Esophagus muscularis mucosa (tissue), 4 donors: Measurements from ENCODE around the gene NTRK1. TPM values are rescaled to one million over a fixed set of nuclear protein-coding genes. Genes with fewer than 3 reads are reported as not detected.

Experiments
- DNase-seq: peaks from one replicate; pipeline ENCODE4 v3.0.0-alpha.2; 2017; ENCODE audit errors: extremely low spot score
- H3K27ac ChIP-seq, 4 donors: fragments of 200-600 bp; sonication (generic); replicated peaks in 1 of 4; 1 replicate in 3 of 4; 2 replicates in 1 of 4; pipeline ENCODE4 v1.5.1; 2016 to 2019; ENCODE audit warnings: mild to moderate bottlenecking in 1 of 4
- H3K27me3 ChIP-seq, 4 donors: fragments of 200-600 bp; sonication (generic); one replicate each; pipeline versions ENCODE4 v1.5.1 to v1.6.0; 2016 to 2019
- H3K36me3 ChIP-seq, 4 donors: fragments of 200-600 bp; sonication (generic); one replicate each; pipeline ENCODE4 v1.5.1; 2016 to 2019
- H3K4me1 ChIP-seq, 4 donors: fragments of 200-600 bp; sonication (generic); one replicate each; pipeline ENCODE4 v1.5.1; 2016 to 2019
- H3K4me3 ChIP-seq, 4 donors: fragments of 200-600 bp; sonication (generic); 1 replicate in 2 of 4; 2 replicates in 2 of 4; pipeline ENCODE4 v1.5.1; 2016 to 2019; ENCODE audit warnings: mild to moderate bottlenecking in 4 of 4, moderate library complexity in 1 of 4
- H3K9me3 ChIP-seq, 4 donors: fragments of 200-600 bp; sonication (generic); 1 replicate in 3 of 4; 2 replicates in 1 of 4; pipeline ENCODE4 v1.5.1; 2016 to 2019
- CTCF ChIP-seq, 3 experiments: fragments of 200-600 bp in 2 of 3; fragments of 450-650 bp in 1 of 3; sonication (generic) in 2 of 3; IDR thresholded peaks; one replicate each; pipeline ENCODE4 v1.5.1; 2017 to 2019; ENCODE audit warnings: antibody characterized with exemption in 3 of 3, mild to moderate bottlenecking in 2 of 3, moderate library complexity in 1 of 3
- EP300 ChIP-seq: sonication (generic); formaldehyde crosslinking; IDR thresholded peaks from one replicate; pipeline ENCODE4 v1.6.1; 2017; ENCODE audit warnings: antibody characterized with exemption
- POLR2A ChIP-seq: fragments of 450-650 bp; IDR thresholded peaks from one replicate; pipeline ENCODE4 v1.6.1; 2017; ENCODE audit warnings: antibody characterized with exemption, moderate library complexity, mild to moderate bottlenecking, low read depth
- POLR2AphosphoS5 ChIP-seq, 2 donors: sonication (generic); formaldehyde crosslinking; IDR thresholded peaks; one replicate each; pipeline ENCODE4 v1.6.1; 2017; ENCODE audit warnings: antibody characterized with exemption in 2 of 2
- WGBS: methylation state at CpG from one replicate; pipeline ENCODE4 v1.1.5; 2018; 5-methylcytosine and 5-hydroxymethylcytosine counted together
- intact Hi-C: fragments of 100-400 bp; cut with DNase I; formaldehyde crosslinking; loops from one replicate; pipeline ENCODE4 v1.15.1; 2023
- total RNA-seq, 4 donors: library from RNA; depleted of rRNA; stranded (reverse); fragments of >200 nt; gene quantifications; one replicate each; pipeline versions ENCODE4 v1.1.0 to v1.2.1, GENCODE V29; 2016

NTRK1 gene
- total RNA-seq, 4 donors from 2014 or later: 0.58 to 2.5 (median 1.8) TPM

DNA sequence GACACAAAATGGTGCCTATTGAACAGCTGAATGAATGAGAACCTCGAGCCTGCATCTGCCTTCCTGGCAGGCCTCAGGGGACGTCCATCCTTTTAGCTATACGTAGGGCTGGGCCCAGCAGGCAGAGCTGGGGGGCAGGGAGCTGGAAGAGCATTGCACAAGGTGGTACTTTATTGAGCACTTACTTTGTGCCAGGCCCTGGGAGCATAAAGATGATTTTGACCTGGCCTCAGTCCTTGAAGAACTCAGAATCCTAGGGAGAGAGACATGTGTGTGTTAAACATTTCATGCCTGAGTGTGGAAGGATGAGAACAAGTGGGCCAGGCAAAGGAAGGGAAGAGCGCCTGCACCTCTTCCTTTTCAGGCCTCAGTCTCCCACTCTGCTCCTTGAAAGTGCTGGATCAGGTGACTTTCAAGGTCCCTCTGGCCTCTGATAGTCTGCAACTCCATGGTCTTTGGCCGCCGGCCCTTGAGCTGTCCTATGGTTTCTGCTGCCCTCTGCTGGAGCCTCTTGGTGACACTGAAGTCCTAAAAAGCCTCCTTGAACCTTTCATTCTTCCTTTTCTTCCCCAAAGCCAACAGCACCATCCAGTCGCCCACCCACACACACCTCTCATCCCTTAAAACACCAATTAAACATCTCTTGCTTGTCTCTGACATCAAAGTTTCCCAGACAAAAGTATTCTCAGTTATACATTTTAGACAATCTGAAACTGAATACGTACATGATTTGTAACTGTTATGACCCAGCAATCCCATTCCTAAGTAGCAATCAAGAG is 29.3 kb downstream of the NTRK1 start:
- Histone ChIP-seq H3K9me3 (no peaks in the 10 kb centered on the region), H3K27ac (no peak overlapping the region), H3K4me3 (no peak overlapping the region), H3K36me3 (no peaks in the 10 kb centered on the region), H3K4me1 (peaks cover 12 to 31% (median 27%) of the 10 kb centered on the region in 4 donors), H3K27me3 (peaks cover 0 to 65% (median 19%) of the 10 kb centered on the region in 4 donors)
- WGBS: 48% methylated on average over 8 of the region's 8 CpGs
- peak; percentile 96 for DNase-seq
- intact Hi-C loops: loop anchor here (10.0 kb wide), 1 partner anchor 205 kb away; no protein-coding TSS in a partner anchor
- TF ChIP-seq POLR2AphosphoS5 (IDR thresholded peaks at IDR 0.05): peak in 1 of 2 donors; percentile 38
- no peak for TF ChIP-seq POLR2A
- TF ChIP-seq EP300: no peak
- peak; percentile 74 to 79 (median 77) for TF ChIP-seq CTCF (IDR thresholded peaks at IDR 0.05)

DNA sequence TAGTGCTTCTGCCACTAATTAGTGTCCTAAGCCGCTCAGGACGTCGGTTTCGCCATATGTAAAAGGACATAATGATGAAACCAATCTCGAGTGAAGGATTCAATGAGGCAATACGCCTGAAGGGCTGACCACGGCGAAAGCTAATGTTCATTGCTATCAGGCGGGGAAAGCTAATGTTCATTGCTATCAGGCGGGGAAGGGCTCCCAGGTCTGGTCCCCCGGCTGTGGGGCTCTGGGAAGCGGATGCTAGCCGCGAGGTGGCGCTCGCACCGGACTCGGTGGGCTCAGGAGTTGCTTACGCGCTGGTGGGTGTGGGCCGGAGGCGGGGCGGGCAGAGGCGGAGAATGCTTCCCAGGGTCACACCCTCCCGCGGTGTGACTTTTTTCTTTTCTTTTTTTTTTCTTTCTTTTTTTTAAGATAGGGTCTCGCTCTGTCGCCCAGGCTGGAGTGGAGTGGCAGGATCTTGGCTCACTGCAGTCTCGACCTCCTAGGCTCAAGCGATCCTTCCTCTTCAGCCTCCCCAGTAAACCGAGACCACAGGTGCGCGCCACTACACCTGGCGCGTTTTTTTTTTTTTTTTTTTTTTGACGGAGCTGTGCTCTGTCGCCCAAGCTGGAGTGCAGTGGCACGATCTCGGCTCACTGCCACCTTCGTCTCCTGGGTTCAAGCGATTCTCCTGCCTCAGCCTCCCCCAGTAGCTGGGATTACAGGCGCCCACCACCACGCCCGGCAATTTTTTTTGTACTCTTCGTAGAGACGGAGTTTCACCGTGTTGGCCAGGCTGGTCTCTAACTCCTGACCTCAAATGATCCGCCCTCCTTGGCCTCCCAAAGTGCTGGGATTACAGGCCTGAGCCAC is 31.8 kb downstream of the NTRK1 start:
- intact Hi-C loops: no loop called here
- peaks cover 28 to 55% (median 49%) of the 10 kb centered on the region in 4 donors for H3K4me1 ChIP-seq
- 15% methylated on average over 46 of the region's 48 CpGs for WGBS
- peaks cover 0 to 67% (median 19%) of the 10 kb centered on the region in 4 donors for H3K27me3 ChIP-seq
- peak overlapping the region; percentile 52 to 66 (median 55) for H3K4me3 ChIP-seq
- H3K36me3 ChIP-seq: no peaks in the 10 kb centered on the region
- TF ChIP-seq POLR2AphosphoS5 (IDR thresholded peaks at IDR 0.05) (peak; percentile 20 to 75), POLR2A (no peak), CTCF (IDR thresholded peaks at IDR 0.05) (peak; percentile 71 to 80 (median 74)), EP300 (no peak)
- peak overlapping the region; percentile 80 to 91 (median 85) for H3K27ac ChIP-seq
- peak; percentile 96 for DNase-seq
- no peaks in the 10 kb centered on the region for H3K9me3 ChIP-seq

- peaks cover 0 to 64% (median 19%) of the 10 kb centered on the region in 4 donors for H3K27me3 ChIP-seq
- TF ChIP-seq CTCF (IDR thresholded peaks at IDR 0.05) (no peak), POLR2AphosphoS5 (IDR thresholded peaks at IDR 0.05) (peak; percentile 43 to 70)
- no peaks in the 10 kb centered on the region for H3K36me3 ChIP-seq
- intact Hi-C loops: no loop called here
- WGBS: 22% methylated on average over 37 of the region's 60 CpGs
- H3K27ac ChIP-seq: peak within 1 kb of the TSS; percentile 80 to 91 (median 85)
- H3K9me3 ChIP-seq: no peaks in the 10 kb centered on the region
- H3K4me3 ChIP-seq: peak within 1 kb of the TSS; percentile 52 to 66 (median 55)
- no peak for DNase-seq
- H3K4me1 ChIP-seq: peaks cover 32 to 59% (median 57%) of the 10 kb centered on the region in 4 donors
Observed at GRCh38 chr1:156893048-156893953, 32.6 kb downstream of the NTRK1 start, which contains the start of gene PEAR1. Gene PEAR1 (plus strand): TSS chr1:156893718. CDS start chr1:156903927, 10,209 bp downstream.

DNA sequence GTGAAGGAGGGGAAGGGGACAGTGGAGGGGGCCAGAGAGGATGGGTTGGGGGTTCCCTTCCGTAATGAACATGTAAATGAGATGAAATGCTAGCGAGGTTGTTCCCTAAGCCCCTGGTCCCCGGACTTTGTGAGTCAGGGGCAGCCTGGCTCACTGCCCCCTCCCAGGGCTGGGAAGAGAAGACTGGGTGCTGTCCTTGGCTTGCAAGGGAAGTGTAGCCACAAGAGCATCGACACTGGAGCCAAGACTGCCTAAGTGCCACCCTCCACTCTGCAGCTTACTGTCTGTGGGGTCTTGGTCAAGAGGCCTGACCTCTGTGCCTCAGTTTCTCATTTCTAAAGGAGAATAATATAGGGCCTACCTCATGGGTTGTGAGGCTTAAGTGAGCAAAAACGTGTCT is 33.3 kb downstream of the NTRK1 start:
- no peak for DNase-seq
- Histone ChIP-seq H3K36me3 (no peaks in the 10 kb centered on the region), H3K27ac (peak overlapping the region; percentile 80 to 91 (median 85)), H3K4me1 (peaks cover 39 to 66% (median 62%) of the 10 kb centered on the region in 4 donors), H3K27me3 (peaks cover 0 to 59% (median 19%) of the 10 kb centered on the region in 4 donors), H3K4me3 (peak overlapping the region; percentile 52 to 66 (median 55)), H3K9me3 (no peaks in the 10 kb centered on the region)
- no peak for TF ChIP-seq EP300
- no peak for TF ChIP-seq POLR2A
- TF ChIP-seq CTCF (IDR thresholded peaks at IDR 0.05): no peak
- TF ChIP-seq POLR2AphosphoS5 (IDR thresholded peaks at IDR 0.05): no peak
- intact Hi-C loops: no loop called here
- WGBS: 48% methylated on average over 5 of the region's 5 CpGs
